Activated CD4-positive, alpha-beta T cell treated with anti-CD3 and anti-CD28 coated beads, Interleukin-2, amount 50 U/mL, for 48 hours (primary cell): ENCODE measurements around the gene RPL22.

ENCODE experiments used
- DNase-seq, 2 experiments: peaks; one replicate each; pipeline ENCODE4 v3.0.0-alpha.2; 2020

The RPL22 gene

GRCh38 chr1:6171548-6172124 is 27.8 kb downstream of the RPL22 start:
- no peak for DNase-seq

- no peak for DNase-seq
Measured at GRCh38 chr1:6170742-6171201, 28.6 kb downstream of the RPL22 start.

GRCh38 chr1:6170116-6170741 is 29.2 kb downstream of the RPL22 start:
- no peak for DNase-seq

- DNase-seq, result no peak
Measured at GRCh38 chr1:6168947-6169586, 30.3 kb downstream of the RPL22 start.

GRCh38 chr1:6167391-6168303 is 31.7 kb downstream of the RPL22 start:
- DNase-seq, result no peak

- DNase-seq, result no peak
Measured at GRCh38 chr1:6166655-6167390, 32.6 kb downstream of the RPL22 start.

- no peak for DNase-seq
Measured at GRCh38 chr1:6166221-6166620, 33.2 kb downstream of the RPL22 start.

GRCh38 chr1:6165441-6165985 is 33.9 kb downstream of the RPL22 start:
- DNase-seq, result no peak

- no peak for DNase-seq
Measured at GRCh38 chr1:6165027-6165426, 34.4 kb downstream of the RPL22 start.

- no peak for DNase-seq
Measured at GRCh38 chr1:6163973-6164617, 35.3 kb downstream of the RPL22 start.

- no peak for DNase-seq
Measured at GRCh38 chr1:6163191-6163972, 36.0 kb downstream of the RPL22 start.

GRCh38 chr1:6162773-6163172 is 36.6 kb downstream of the RPL22 start:
- no peak for DNase-seq

- DNase-seq, result no peak
Measured at GRCh38 chr1:6162341-6162740, 37.1 kb downstream of the RPL22 start.

- no peak for DNase-seq
Measured at GRCh38 chr1:6158181-6158580, 41.2 kb downstream of the RPL22 start.

GRCh38 chr1:6157528-6158174 is 41.7 kb downstream of the RPL22 start:
- peak; percentile 47 to 63 for DNase-seq

- DNase-seq, result no peak
Measured at GRCh38 chr1:6157132-6157527, 42.3 kb downstream of the RPL22 start.

- no peak for DNase-seq
Measured at GRCh38 chr1:6154525-6155319, 44.7 kb downstream of the RPL22 start.

GRCh38 chr1:6152882-6153281 is 46.5 kb downstream of the RPL22 start:
- no peak for DNase-seq

- no peak for DNase-seq
Measured at GRCh38 chr1:6152181-6152580, 47.2 kb downstream of the RPL22 start.
